Mononuclear cell (primary cell): ENCODE measurements around the gene ANKH. TPM values are rescaled to one million over a fixed set of nuclear protein-coding genes. Genes with fewer than 3 reads are reported as not detected.

Experiments
- H3K27me3 ChIP-seq: 2 replicates; pipeline ENCODE4 v1.6.0; 2011; ENCODE audit warnings: low read length, control low read depth; ENCODE audit not compliant: insufficient read depth
- H3K4me1 ChIP-seq: 2 replicates; pipeline ENCODE4 v1.5.1; 2011; ENCODE audit warnings: mild to moderate bottlenecking, low read length, control low read depth; ENCODE audit not compliant: insufficient read depth
- H3K4me3 ChIP-seq: 2 replicates; pipeline ENCODE4 v1.5.1; 2011; ENCODE audit warnings: mild to moderate bottlenecking, low read length, moderate library complexity
- H3K9me3 ChIP-seq: 2 replicates; pipeline ENCODE4 v1.5.1; 2011; ENCODE audit warnings: low read depth, mild to moderate bottlenecking, control low read depth, low read length
- total RNA-seq: library from RNA; depleted of rRNA; stranded (reverse); fragments of >200 nt; gene quantifications from one replicate; pipeline ENCODE4 v1.2.3, GENCODE V29; 2012

ANKH gene
- total RNA-seq, 1 donor, result 35.7 TPM

- H3K4me3 ChIP-seq, result no peak overlapping the region
- no peaks in the 10 kb centered on the region for H3K9me3 ChIP-seq
- H3K27me3 ChIP-seq, result no peaks in the 10 kb centered on the region
- peaks cover 38% of the 10 kb centered on the region for H3K4me1 ChIP-seq
Observed at GRCh38 chr5:14662721-14663260, 208.8 kb downstream of the ANKH start.

- Histone ChIP-seq H3K27me3 (no peaks in the 10 kb centered on the region), H3K9me3 (no peaks in the 10 kb centered on the region), H3K4me3 (no peak overlapping the region), H3K4me1 (peaks cover 19% of the 10 kb centered on the region)
Observed at GRCh38 chr5:14660833-14661232, 210.7 kb downstream of the ANKH start.

- Histone ChIP-seq H3K4me1 (peaks cover 12% of the 10 kb centered on the region), H3K4me3 (no peak overlapping the region), H3K27me3 (no peaks in the 10 kb centered on the region), H3K9me3 (no peaks in the 10 kb centered on the region)
Observed at GRCh38 chr5:14659821-14660607, 211.6 kb downstream of the ANKH start.

GRCh38 chr5:14656898-14657297, 214.7 kb downstream of the ANKH start:
- Histone ChIP-seq H3K4me3 (no peak overlapping the region), H3K27me3 (no peaks in the 10 kb centered on the region), H3K9me3 (no peaks in the 10 kb centered on the region), H3K4me1 (no peaks in the 10 kb centered on the region)

- no peak overlapping the region for H3K4me3 ChIP-seq
- no peaks in the 10 kb centered on the region for H3K9me3 ChIP-seq
- no peaks in the 10 kb centered on the region for H3K27me3 ChIP-seq
- no peaks in the 10 kb centered on the region for H3K4me1 ChIP-seq
Observed at GRCh38 chr5:14655146-14655741, 216.3 kb downstream of the ANKH start.

Other genes with a start within 250 kb of the ANKH start
- gene OTULIN, start 207.1 kb downstream of the ANKH start, total RNA-seq, result 88.1 TPM